GM21526 (cell line): Measurements from ENCODE around the gene CTBS.
A peak's percentile ranks its signal among the peaks of the same experiment; 100 is the strongest.
"Not testable (repeated sequence)": the region's sequence is repeated elsewhere in the genome, so short reads cannot be mapped to it uniquely, and the experiment has no call there.

Experiments used
- ATAC-seq: cut with Tn5 transposase; IDR thresholded peaks from one replicate; pipeline ENCODE4 v1.9.1; 2021; ENCODE audit warnings: moderate library complexity; ENCODE audit not compliant: unreplicated experiment, low FRiP score

Gene CTBS, protein sequence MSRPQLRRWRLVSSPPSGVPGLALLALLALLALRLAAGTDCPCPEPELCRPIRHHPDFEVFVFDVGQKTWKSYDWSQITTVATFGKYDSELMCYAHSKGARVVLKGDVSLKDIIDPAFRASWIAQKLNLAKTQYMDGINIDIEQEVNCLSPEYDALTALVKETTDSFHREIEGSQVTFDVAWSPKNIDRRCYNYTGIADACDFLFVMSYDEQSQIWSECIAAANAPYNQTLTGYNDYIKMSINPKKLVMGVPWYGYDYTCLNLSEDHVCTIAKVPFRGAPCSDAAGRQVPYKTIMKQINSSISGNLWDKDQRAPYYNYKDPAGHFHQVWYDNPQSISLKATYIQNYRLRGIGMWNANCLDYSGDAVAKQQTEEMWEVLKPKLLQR

DNA sequence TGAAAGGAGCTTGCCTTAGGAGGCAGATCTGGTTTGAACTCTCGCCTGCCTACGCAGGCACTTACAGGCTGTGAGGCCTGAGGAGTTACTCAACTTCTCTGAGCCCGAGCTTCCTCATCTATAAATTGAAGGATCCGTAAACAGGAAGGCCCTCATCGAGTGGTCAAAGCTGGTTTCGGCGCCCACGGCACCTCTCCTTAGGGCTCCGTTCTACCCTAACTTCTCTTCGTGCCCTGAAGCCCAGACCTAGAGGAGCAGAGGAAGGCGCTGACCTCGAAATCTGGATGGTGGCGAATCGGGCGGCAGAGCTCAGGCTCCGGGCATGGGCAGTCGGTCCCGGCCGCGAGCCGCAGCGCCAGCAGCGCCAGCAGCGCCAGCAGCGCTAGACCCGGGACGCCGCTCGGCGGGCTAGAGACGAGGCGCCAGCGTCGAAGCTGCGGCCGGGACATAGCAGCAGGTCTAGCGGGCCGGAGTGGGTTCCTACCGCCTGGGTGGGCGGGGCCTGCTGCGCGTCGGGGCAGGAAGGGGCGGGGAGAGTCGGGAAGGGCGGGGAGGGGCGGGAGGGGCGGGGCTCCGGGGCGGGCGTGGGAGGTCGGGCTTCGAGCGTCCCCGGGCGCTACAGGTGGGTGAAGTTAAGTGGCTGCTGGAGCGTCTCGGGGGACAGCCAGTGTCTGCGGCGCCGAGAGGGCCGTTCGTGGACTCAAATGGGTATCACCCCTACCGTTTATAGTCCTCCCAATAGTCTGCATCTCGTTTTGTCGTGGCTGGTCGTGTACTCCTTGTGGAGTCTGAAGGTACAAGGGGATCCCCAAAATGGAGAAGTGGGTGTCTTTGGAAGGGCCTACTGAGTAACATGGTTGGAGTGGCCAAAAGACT lies at the start of gene CTBS:
CTBS (minus strand) TSS at position 474 of the 876 bp plus-strand sequence; CDS start at position 449, 25 bp downstream.
- peak; percentile 74 for ATAC-seq

DNA sequence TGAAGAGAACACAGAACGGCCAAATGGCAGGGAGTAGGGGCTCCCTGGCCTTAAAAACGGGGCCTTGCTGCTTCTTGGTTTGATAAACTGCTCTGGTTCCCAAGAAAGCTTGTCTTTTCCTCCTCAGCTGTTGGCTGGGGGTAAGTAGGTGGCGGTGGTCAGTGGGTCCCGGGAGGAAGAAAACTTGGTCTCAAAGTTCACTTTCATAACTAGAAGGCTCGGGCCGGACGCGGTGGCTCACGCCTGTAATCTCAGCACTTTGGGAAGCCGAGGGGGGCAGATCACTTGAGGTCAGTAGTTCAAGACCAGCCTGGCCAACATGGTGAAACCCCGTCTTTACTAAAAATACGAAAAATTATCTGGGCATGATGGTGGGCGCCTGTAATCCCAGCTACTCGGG lies 47.3 kb upstream of the CTBS start:
- ATAC-seq = no peak

DNA sequence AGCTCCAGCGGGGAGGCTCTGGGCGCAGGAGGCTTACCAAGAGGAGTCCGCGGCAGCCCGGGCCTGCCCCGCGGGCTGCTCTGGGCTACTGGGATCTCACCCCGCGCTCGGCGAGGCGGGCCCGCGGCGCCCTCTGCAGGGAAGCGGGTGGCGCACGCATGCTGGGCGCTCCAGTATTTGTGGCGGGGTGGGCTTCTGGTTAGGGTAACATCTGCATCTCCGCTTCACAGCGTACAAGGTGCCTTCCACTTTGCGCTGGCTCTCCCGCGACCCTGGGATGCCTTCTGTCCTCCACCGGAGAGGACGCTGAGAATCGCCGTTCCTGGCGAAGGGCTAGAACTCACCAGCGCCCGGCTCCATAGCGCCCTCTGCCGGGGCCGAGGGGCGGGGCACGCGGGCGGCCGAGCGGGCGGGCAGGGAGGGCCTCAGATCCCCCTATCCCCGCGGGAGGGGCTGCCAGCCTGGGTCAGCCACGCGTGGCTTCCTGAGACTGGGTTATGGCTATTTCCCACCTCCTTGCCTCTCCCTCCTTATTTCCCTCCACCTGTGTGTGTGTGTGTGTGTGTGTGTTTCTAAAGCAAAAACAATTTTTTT lies 46.6 kb upstream of the CTBS start:
- peak; percentile 95 for ATAC-seq

DNA sequence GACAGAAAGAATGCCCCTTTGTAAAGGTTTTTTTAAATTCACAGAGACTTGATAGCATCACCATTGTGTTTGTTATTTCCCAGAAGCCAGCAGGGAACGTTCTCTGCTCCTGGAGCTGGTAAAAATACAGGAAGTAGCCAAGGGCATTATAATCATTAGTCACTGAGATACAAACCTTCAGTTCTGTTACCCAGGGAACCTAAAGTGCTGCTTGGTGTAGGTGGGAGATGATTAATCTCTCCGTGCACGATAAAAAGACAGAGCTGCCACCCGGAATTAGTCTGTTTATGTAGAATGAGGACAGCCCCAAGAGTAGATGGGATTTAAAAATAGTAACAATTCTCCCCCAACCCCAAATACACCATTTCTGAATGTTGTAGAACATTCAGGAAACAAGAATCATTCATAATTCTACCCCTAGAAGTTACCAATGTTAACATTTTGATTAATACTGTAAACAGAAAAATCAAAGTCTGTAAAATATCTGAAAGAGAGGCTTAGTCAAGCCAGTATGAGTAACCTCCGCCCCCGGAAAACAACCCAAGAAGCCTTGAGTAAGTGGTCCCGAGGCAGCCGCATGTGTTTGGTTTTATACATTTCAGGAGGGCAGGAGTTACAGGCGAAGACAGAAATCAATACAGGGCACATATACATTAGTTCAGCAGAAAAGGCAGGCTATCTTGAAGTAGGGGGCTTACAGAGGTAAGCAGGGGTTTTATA lies 45.3 kb upstream of the CTBS start:
- ATAC-seq = no peak

DNA sequence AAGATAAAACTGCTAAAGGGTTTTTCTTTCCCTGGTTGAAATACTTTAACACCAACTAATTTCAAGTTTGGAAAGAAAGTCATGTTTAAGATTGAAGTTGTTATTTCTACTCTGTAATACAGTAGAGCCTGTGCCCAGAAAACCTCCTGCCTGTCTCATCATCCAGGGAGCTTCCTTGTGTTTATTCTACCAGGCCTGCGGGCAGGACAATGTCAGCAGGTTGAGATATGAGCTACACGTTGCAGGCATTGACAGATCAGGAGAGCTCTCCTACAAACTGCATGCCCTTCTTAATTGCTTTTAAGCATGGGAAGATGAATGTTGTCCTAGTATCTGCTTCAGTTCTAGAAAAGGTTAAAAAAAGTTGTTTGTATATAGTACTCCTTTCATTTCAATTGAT lies 43.1 kb upstream of the CTBS start:
- no peak for ATAC-seq

DNA sequence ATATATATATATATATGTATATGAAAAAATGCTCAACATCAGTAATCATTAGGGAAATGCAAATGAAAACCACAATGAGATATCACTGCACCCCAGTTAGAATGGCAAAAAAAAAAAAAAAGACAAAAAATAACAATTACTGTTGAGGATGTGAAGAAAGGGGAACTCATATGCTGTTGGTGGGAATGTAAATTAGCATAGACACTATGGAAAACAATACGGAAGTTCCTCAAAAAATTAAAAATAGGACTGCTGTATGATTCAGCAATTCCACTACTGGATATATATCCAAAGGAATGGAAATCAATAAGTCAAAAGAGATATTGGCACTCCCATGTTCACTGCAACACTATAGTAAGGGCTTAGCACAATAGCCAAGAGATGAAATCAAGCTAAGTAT lies 41.5 kb upstream of the CTBS start:
- no peak for ATAC-seq

DNA sequence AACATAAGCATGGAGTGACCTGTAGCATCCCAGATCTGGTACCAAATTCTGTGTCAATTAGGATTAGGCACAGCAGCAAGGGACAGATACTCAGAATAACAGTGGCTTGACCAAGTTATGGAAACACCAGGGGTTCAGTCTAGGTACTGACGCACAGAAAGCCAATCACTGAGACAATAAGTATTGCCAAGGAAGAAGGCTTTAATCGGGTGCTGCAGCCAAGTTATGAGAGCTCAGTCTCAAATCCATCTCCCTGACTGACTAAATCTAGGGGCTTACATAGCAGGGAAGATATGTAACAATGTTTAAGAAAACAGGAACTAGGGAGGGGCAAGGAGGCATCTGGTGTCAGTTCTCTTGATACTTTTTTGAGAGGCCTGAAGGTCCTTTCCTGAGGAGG lies 39.6 kb upstream of the CTBS start:
- no peak for ATAC-seq

DNA sequence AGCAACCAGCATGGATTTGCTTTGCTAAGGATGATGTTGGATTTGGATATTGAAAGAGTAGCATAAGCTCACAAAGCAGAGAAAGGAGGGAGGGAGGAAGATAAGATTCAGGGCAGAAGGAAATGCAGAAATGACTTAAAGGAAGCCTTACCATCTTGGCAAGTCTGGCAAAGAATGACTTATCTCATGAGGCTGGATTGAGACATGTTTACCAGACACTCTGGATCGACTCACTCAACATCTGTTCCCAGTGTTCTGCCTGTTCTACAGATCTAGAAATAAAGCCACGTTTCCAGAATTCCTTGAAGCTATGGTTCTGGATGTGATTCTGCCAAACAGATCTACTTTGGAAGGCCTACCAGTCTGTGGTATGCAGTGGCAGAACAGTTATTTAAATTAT lies 38.8 kb upstream of the CTBS start:
- no peak for ATAC-seq

DNA sequence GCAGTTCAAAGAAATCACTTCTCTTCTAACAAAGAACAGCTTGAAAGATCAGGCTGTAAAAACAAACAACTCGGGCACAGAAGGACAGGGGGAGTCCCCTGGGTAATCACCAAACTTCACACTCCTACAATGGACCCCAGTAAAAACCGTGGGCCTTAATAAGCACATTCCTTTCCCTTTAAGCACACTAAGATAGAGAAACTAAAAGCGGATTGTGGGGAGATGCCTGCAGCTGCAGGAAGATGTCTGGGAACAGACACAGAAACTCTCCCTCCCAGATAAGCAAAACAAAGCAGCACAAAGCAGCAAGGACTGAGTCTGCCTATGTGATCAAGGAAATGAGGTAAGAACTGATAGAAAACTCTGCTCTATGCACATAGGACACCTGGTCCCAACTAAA lies 37.6 kb upstream of the CTBS start:
- no peak for ATAC-seq

DNA sequence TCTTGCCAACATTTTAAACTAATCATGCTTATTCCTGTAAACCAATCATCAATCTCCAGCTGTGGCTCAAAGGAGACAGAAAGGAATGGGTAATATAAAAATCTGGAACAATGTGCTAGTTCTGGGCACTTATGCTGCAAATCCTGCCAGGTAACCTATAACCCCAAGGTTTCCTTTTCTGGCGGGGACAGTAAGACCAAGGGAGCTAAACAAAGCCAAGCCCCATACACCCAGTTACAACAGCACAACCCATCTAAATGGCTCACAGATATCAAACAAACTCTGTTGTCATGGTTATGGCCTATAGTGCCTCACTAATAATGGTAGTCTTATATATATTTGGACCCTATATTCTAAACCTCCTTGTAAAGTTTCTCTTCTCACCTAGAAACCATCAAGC lies 36.9 kb upstream of the CTBS start:
- no peak for ATAC-seq

DNA sequence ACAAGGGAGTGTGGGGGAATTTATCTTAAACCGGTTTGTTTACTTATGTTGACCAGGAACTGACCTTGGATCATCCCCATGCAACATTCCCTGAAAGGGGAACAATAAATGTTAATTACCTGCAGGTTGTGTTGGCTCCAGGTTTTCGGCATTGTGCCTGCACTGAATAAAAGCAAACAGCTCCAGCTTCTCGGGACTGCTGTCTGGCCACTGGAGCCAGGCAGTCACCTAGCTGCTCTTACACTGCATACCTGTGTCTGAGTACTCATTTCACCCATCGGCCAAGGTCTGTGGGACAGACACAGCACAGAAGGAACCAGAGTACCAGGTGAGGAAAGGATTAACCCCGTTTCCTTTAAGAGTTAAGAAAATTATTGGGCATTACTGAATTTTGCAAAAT lies 32.7 kb upstream of the CTBS start:
- ATAC-seq = no peak

DNA sequence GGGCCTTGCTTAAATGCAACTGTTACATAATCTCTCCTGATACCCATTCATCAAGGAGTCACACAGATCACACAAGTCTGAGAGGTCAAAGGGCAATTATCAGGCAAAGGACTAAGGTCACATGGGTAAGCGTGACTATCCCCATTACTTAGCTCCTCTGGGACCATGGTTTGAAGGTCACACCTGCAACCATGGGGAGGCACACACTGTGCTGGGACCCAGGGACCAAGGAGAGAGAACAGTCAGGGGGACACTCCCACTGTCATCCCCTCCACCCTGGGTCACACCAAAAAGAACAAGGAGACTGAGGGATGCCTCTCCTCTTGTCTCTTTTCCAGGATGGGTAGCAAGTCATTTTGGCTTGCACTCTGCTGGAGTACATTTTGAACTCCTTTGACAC lies 30.9 kb upstream of the CTBS start:
- no peak for ATAC-seq

DNA sequence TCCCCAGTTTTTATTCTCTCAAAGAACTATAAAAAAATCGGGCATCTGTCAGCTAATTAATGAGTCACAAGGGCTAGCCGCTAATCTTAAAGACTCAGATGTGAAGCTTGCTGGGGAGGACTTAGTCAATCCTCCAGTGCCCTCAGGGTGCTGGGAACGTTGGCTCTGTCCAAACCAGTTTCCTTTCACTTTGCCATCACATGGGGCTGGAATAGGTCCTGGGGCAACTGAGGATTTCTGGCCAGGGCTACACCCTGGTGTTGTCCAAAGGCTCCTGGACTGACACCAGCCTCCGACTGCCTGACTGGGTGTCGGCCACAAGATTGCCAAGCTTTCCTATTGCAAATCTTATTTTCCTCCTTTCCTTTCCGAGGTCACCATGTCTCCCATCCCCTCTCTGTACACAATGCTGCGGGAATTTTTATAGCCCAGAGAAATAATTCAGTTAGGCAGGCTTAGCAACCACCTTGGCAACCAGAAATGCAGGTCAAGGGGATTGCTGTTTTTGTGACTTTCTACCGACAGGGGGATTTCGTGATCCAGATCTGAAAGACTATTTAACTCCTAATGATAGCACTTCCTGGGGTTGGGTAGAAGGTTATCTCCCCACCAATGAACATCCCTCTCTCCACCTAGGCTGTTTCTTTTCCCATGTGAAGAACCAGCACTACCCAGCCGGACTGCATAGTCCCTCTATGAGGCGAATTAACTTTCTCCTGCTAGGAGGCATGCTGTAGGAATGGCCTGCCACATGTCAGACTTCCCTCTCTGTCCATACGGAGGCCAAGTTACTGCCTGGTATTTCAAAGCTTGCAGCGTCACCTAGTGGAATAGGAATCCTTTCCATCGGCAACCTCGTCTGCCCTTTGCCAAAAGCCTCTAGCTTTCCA lies 29.9 kb upstream of the CTBS start:
- no peak for ATAC-seq

DNA sequence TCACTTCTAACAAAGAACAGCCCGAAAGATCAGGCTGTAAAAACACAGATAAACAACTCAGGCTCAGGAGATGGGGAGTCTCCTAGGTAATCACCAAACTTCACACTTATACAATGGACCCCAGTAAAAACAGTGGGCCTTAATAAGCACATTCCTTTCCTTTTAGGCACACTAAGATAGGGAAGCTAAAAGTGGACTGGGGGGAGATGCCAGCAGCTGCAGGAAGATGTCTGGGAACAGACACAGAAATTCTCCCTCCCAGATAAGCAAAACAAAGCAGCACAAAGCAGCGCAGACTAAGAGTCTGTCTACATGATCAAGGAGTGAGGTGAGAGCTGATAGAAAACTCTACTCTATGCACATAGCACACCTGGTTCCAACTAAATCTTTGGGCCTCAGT lies 29.0 kb upstream of the CTBS start:
- no peak for ATAC-seq

DNA sequence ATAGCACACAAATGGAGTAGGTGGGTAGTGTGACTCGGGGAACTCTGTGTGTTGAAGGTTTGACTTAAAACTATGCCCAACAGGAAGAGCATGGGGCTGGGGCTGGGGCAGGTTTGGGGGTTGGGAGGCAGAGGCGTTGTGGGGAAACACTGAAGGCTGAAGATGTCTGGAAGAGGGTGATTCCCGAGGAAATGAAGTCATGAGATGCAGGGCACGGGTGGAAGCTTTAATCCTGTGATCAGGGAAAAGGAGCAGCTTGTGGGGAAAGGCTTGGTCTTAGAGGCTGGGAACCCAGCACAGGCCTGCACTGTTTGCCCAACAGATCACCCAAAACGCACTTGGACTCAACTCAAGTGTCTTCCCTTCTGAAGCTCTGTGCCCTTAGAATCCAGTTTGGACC lies 26.6 kb upstream of the CTBS start:
- ATAC-seq = no peak

DNA sequence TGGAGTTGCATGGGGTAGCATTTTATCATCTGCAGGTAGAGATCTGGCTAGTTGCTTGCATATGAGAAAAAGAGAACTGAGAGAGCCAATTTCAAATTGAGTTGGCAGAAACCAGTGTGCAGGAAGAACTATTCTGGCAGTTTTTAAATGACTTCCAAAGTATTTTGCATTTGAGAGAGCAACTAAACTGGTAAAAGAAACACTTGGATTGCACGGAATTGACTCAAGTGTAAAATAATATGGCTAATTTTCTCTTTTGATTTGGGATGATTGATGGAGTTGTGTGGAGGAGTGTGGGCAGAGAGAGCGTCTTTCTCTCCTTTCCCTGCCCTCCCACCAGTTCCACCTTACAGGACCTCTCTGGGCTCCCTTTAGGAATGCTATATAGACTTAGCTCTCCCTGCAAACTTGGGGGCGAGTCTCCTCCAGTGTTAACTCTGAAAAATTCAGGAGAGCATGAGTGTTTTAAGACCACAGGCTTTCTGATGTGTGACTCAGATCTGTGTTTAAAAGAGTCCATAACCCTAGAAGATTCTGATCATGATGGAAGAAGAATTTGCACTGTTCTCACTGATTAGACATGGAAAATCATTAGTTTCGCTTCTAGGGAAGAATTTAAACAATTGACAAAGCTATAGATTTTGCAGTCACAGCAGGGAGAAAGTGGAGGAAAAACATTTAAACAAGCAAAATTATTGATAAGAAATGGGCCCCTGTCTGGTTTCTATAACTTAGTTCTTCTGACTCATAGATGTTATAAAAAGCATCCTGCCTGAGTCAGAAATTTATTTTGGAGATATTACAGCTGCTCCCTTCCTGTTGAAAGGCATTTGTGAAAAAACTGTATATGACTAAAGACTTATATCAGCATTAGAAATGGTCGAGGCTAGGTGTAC lies 24.9 kb upstream of the CTBS start:
- ATAC-seq = peak; percentile 84

DNA sequence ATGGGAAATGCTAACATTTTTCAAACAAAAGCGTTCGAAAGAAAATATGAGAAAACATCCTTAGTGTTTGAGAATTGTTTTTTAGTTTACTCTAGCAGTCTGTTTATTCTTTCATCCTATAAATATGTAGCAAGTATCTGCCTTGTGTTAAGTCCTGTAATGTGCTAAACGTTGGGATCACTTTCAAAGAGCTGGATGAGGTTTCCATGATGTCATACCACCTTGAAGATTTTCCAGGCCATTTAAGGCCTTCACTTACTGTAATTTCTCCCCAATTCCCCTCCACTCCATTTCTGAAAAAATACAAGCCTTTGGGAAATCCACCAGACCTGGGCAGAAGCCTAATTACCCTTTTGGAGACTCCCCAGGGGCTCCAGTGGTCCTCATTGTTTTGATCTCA lies 24.2 kb upstream of the CTBS start:
- no peak for ATAC-seq

DNA sequence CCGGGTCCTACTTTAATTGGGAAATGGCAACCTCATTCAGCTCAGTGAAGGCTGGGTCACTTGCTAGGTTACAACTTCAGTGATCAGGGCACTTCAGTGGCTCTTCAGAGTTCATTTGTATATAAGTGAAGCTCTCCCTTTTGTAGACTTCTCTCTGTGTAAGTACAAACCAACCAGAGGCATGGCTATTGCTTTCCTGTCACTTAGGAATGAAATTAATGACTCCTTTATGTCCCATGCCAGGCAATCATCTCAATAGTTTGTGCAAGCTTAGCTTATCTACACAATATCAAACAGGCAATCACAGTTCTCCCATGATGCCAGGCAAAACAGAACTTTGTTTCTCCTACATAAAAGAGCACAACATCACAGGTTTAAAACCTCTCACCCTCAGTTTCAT lies 22.8 kb upstream of the CTBS start:
- no peak for ATAC-seq

DNA sequence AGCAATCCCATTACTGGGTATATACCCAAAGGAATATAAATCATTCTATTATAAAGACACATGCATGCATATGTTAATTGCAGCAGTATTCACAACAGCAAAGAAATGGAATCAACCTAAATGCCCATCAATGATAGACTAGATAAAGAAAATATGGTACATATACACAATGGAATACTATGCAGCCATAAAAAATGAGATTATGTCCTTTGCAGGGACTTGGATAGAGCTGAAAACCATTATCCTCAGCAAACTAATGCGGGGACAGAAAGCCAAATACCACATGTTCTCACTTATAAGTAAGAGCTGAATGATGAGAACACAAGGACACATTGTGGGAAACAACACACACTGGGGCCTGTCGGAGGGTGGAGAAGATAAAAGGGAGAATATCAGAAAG lies 20.7 kb upstream of the CTBS start:
- ATAC-seq = not testable (repeated sequence)
